ENCODE measurements around the gene PTPRT.

GRCh38 chr20:42779216-42779615, 410.5 kb downstream of the PTPRT start:
- TF ChIP-seq ELK1 (IDR thresholded peaks at IDR 0.05; ENCODE audit: low read depth, low read length) (no peak), ZFP36 (IDR thresholded peaks at IDR 0.05; ENCODE audit: borderline replicate concordance, partially characterized antibody) (no peak)

All from A549 (cell line).